ENCODE measurements around the gene BORA. TPM values are rescaled to one million over a fixed set of nuclear protein-coding genes. Genes with fewer than 3 reads are reported as not detected.
"Not testable (repeated sequence)": the region's sequence is repeated elsewhere in the genome, so short reads cannot be mapped to it uniquely, and the experiment has no call there.

The BORA gene
- total and polyA plus RNA-seq, 2 experiments from 2014 or later: 2.0 to 14.7 TPM

- Histone ChIP-seq H3K27ac (no peak overlapping the region), H3K9me3 (ENCODE audit: low read depth) (no peaks in the 10 kb centered on the region), H3K4me3 (no peak overlapping the region), H3K4me1 (ENCODE audit: low read depth) (peaks cover 13% of the 10 kb centered on the region), H3K36me3 (no peaks in the 10 kb centered on the region), H3K27me3 (no peaks in the 10 kb centered on the region)
- TF ChIP-seq CTCF (IDR thresholded peaks at IDR 0.05; ENCODE audit: low read depth, low read length): no peak
- no peak for DNase-seq (ENCODE audit: low read depth in 1 of 2, low spot score in 1 of 2)
Measured at GRCh38 chr13:72700509-72700908, 27.2 kb upstream of the BORA start.

GRCh38 chr13:72716776-72717175 lies 10.9 kb upstream of the BORA start:
- Histone ChIP-seq H3K36me3 (peaks cover 6% of the 10 kb centered on the region), H3K4me3 (no peak overlapping the region), H3K4me1 (ENCODE audit: low read depth) (no peaks in the 10 kb centered on the region), H3K9me3 (ENCODE audit: low read depth) (no peaks in the 10 kb centered on the region), H3K27me3 (no peaks in the 10 kb centered on the region), H3K27ac (no peak overlapping the region)
- peak in 1 of 2 donors; percentile 25 for DNase-seq (ENCODE audit: low read depth in 1 of 2, low spot score in 1 of 2)
- TF ChIP-seq CTCF (IDR thresholded peaks at IDR 0.05; ENCODE audit: low read depth, low read length): no peak

- H3K36me3 ChIP-seq; H3K27ac ChIP-seq; DNase-seq (ENCODE audit: low read depth in 1 of 2, low spot score in 1 of 2); H3K27me3 ChIP-seq; H3K9me3 ChIP-seq (ENCODE audit: low read depth); H3K4me1 ChIP-seq (ENCODE audit: low read depth): not testable (repeated sequence)
- H3K4me3 ChIP-seq: peak overlapping the region; percentile 94
Measured at GRCh38 chr13:72726185-72726584, 1.5 kb upstream of the BORA start.

GRCh38 chr13:72726726-72727416 lies 852 bp upstream of the BORA start:
- Histone ChIP-seq H3K27me3 (no peaks in the 10 kb centered on the region), H3K27ac (peak overlapping the region; percentile 80), H3K4me3 (peak overlapping the region; percentile 94), H3K4me1 (ENCODE audit: low read depth) (peaks cover 3% of the 10 kb centered on the region), H3K9me3 (ENCODE audit: low read depth) (no peaks in the 10 kb centered on the region), H3K36me3 (no peaks in the 10 kb centered on the region)
- peak; percentile 17 to 56 for DNase-seq (ENCODE audit: low read depth in 1 of 2, low spot score in 1 of 2)
- no peak for TF ChIP-seq CTCF (IDR thresholded peaks at IDR 0.05; ENCODE audit: low read depth, low read length)

GRCh38 chr13:72728290-72728605 lies 525 bp downstream of the BORA start:
- Histone ChIP-seq H3K4me3 (peak overlapping the region; percentile 94), H3K27ac (peak overlapping the region; percentile 76), H3K4me1 (ENCODE audit: low read depth) (peaks cover 3% of the 10 kb centered on the region), H3K9me3 (ENCODE audit: low read depth) (no peaks in the 10 kb centered on the region), H3K27me3 (no peaks in the 10 kb centered on the region), H3K36me3 (peaks cover 4% of the 10 kb centered on the region)
- DNase-seq (ENCODE audit: low read depth in 1 of 2, low spot score in 1 of 2): peak in 1 of 2 donors; percentile 2
- TF ChIP-seq CTCF (IDR thresholded peaks at IDR 0.05; ENCODE audit: low read depth, low read length): no peak

GRCh38 chr13:72737033-72737432 lies 9.3 kb downstream of the BORA start:
- no peak for TF ChIP-seq CTCF (IDR thresholded peaks at IDR 0.05; ENCODE audit: low read depth, low read length)
- Histone ChIP-seq H3K4me1 (ENCODE audit: low read depth) (no peaks in the 10 kb centered on the region), H3K4me3 (no peak overlapping the region), H3K27me3 (no peaks in the 10 kb centered on the region), H3K9me3 (ENCODE audit: low read depth) (no peaks in the 10 kb centered on the region), H3K27ac (no peak overlapping the region), H3K36me3 (peaks cover 6% of the 10 kb centered on the region)
- DNase-seq (ENCODE audit: low read depth in 1 of 2, low spot score in 1 of 2): no peak
